Measurements from ENCODE around the gene PFN1. TPM values are rescaled to one million over a fixed set of nuclear protein-coding genes. Genes with fewer than 3 reads are reported as not detected.

Gene PFN1
- total RNA-seq, 2 donors from 2014 or later: 880 to 935 TPM

DNA sequence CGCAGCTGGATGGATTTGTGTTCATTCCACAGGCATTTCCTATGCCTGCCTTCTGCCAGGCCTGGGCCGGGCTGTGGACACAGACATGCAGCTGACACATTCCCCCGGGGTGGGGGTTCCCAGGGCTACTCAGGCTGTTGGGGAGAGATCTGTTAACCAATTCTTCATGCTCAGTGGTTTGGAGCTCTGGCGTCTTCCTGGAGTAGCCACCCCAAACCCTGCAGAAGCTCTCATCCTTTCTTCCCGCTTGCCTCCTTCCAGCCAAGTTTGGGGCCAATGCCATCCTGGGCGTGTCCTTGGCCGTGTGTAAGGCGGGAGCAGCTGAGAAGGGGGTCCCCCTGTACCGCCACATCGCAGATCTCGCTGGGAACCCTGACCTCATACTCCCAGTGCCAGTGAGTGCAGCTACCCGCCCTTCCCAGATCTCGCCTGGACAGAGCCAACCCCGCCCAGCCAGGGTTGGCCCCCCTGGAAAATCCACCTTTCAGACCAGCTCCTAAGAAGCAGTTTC lies 5.2 kb upstream of the PFN1 start:
- Histone ChIP-seq H3K4me1 (ENCODE audit: control insufficient read depth, insufficient read depth, low read length) (peaks cover 9% of the 10 kb centered on the region), H3K27me3 (ENCODE audit: control insufficient read depth, insufficient read depth, low read length, poor library complexity, severe bottlenecking) (no peaks in the 10 kb centered on the region), H3K36me3 (ENCODE audit: control insufficient read depth, insufficient read depth, low read length) (peaks cover 4% of the 10 kb centered on the region), H3K27ac (ENCODE audit: low read depth, low read length) (no peak overlapping the region), H3K9ac (ENCODE audit: extremely low read depth, low read length, poor library complexity, severe bottlenecking) (no peak overlapping the region), H3K4me3 (ENCODE audit: low read length) (no peak overlapping the region), H3K9me3 (ENCODE audit: control insufficient read depth, low read length) (no peaks in the 10 kb centered on the region)
- DNase-seq: no peak
- Mint-ChIP-seq H3K27me3 (ENCODE audit: insufficient read depth) (no peaks in the 10 kb centered on the region), H3K36me3 (ENCODE audit: low read depth) (peaks cover 8% of the 10 kb centered on the region), H3K4me3 (no peak overlapping the region), H3K27ac (no peak overlapping the region), H3K4me1 (peaks cover 21% of the 10 kb centered on the region), H3K9me3 (no peaks in the 10 kb centered on the region)
- TF ChIP-seq, protein P1, sequence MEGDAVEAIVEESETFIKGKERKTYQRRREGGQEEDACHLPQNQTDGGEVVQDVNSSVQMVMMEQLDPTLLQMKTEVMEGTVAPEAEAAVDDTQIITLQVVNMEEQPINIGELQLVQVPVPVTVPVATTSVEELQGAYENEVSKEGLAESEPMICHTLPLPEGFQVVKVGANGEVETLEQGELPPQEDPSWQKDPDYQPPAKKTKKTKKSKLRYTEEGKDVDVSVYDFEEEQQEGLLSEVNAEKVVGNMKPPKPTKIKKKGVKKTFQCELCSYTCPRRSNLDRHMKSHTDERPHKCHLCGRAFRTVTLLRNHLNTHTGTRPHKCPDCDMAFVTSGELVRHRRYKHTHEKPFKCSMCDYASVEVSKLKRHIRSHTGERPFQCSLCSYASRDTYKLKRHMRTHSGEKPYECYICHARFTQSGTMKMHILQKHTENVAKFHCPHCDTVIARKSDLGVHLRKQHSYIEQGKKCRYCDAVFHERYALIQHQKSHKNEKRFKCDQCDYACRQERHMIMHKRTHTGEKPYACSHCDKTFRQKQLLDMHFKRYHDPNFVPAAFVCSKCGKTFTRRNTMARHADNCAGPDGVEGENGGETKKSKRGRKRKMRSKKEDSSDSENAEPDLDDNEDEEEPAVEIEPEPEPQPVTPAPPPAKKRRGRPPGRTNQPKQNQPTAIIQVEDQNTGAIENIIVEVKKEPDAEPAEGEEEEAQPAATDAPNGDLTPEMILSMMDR (conservative IDR thresholded peaks at IDR 0.05): no peak
- WGBS, 2 experiments (ENCODE audit: insufficient coverage in 1 of 2, insufficient read length in 1 of 2): 90% methylated on average over 8 to 14 of the region's 14 CpGs

DNA sequence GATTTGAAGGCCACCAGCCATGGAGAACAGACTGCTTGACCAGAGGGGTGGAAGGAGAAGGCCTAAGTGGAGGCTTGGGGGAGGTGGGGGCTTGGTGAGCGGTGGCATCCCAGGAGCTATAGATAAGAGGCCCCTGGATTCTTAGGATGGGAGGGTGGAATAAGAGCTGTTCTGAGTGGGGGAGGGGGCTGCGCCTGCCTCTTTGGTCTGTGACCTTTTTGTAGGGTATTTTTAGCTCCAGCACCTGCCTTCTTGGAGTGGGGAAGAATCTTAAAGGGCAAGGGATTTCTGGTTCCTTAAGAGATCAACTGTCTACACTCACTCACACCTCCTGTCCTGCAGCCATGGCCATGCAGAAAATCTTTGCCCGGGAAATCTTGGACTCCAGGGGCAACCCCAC lies 3.2 kb upstream of the PFN1 start:
- H3K9me3 ChIP-seq (ENCODE audit: control insufficient read depth, low read length): no peaks in the 10 kb centered on the region
- peak overlapping the region; percentile 93 for H3K4me3 Mint-ChIP-seq
- H3K9me3 Mint-ChIP-seq: no peaks in the 10 kb centered on the region
- H3K4me1 ChIP-seq (ENCODE audit: control insufficient read depth, insufficient read depth, low read length): peaks cover 9% of the 10 kb centered on the region
- H3K27ac ChIP-seq (ENCODE audit: low read depth, low read length): peak overlapping the region; percentile 96
- H3K9ac ChIP-seq (ENCODE audit: extremely low read depth, low read length, poor library complexity, severe bottlenecking): no peak overlapping the region
- peaks cover 11% of the 10 kb centered on the region for H3K36me3 Mint-ChIP-seq (ENCODE audit: low read depth)
- no peak for DNase-seq
- H3K27me3 ChIP-seq (ENCODE audit: control insufficient read depth, insufficient read depth, low read length, poor library complexity, severe bottlenecking): no peaks in the 10 kb centered on the region
- 76% methylated on average over 3 of the region's 3 CpGs; no CpG with 5 or more reads in 1 of the 2 experiments for WGBS, 2 experiments (ENCODE audit: insufficient coverage in 1 of 2, insufficient read length in 1 of 2)
- TF ChIP-seq, protein P1 (conservative IDR thresholded peaks at IDR 0.05): no peak
- no peaks in the 10 kb centered on the region for H3K27me3 Mint-ChIP-seq (ENCODE audit: insufficient read depth)
- peak overlapping the region; percentile 80 for H3K4me3 ChIP-seq (ENCODE audit: low read length)
- peaks cover 10% of the 10 kb centered on the region for H3K36me3 ChIP-seq (ENCODE audit: control insufficient read depth, insufficient read depth, low read length)
- peak overlapping the region; percentile 87 for H3K27ac Mint-ChIP-seq
- peaks cover 22% of the 10 kb centered on the region for H3K4me1 Mint-ChIP-seq

DNA sequence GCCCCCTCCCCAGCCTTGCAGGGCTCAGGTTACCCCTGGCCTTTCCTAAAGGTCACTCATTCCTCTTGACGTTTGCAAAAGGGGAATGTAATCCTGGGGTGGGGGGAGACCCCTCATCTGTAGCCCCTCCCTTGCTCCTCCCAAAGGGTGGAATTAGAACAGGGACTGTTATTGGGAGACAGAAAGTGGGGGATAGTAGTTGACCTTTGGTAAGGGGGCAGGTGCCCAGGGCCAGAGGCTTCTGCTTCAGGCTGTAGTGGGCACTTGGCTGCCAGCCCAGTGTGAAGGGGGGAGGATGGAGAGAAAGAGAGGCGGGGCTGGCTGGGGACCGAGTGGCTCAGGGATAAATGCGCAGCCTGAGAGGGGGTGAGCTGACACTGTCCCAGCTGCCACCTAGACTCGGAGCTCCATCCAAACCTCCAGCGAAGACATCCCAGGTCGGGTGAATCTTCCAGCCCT lies 2.4 kb upstream of the PFN1 start, which contains the start of gene ENO3:
ENO3 (plus strand) TSS at position 374 of the 459 bp plus-strand sequence. CDS start 711 bp downstream, outside the sequence.
- WGBS, 2 experiments (ENCODE audit: insufficient coverage in 1 of 2, insufficient read length in 1 of 2): 32 to 56% methylated on average over 3 to 7 of the region's 7 CpGs
- TF ChIP-seq, protein P1 (conservative IDR thresholded peaks at IDR 0.05): no peak
- peak within 1 kb of the TSS; percentile 96 for H3K27ac ChIP-seq (ENCODE audit: low read depth, low read length)
- Mint-ChIP-seq H3K4me3 (peak within 1 kb of the TSS; percentile 93), H3K4me1 (peaks cover 25% of the 10 kb centered on the region), H3K9me3 (no peaks in the 10 kb centered on the region), H3K27ac (peak within 1 kb of the TSS; percentile 87), H3K27me3 (ENCODE audit: insufficient read depth) (no peaks in the 10 kb centered on the region), H3K36me3 (ENCODE audit: low read depth) (peaks cover 11% of the 10 kb centered on the region)
- peak; percentile 77 for DNase-seq
- H3K4me3 ChIP-seq (ENCODE audit: low read length): peak within 1 kb of the TSS; percentile 80
- no peaks in the 10 kb centered on the region for H3K27me3 ChIP-seq (ENCODE audit: control insufficient read depth, insufficient read depth, low read length, poor library complexity, severe bottlenecking)
- H3K9me3 ChIP-seq (ENCODE audit: control insufficient read depth, low read length): no peaks in the 10 kb centered on the region
- H3K36me3 ChIP-seq (ENCODE audit: control insufficient read depth, insufficient read depth, low read length): peaks cover 17% of the 10 kb centered on the region
- H3K9ac ChIP-seq (ENCODE audit: extremely low read depth, low read length, poor library complexity, severe bottlenecking): peak within 1 kb of the TSS; percentile 44
- H3K4me1 ChIP-seq (ENCODE audit: control insufficient read depth, insufficient read depth, low read length): peaks cover 9% of the 10 kb centered on the region
